IMR-90 (cell line): ENCODE data around the gene RAB40C. TPM values are rescaled to one million over a fixed set of nuclear protein-coding genes. Genes with fewer than 3 reads are reported as not detected.

Source experiments
- ATAC-seq: fragments of 200-7000 bp; cut with Tn5 transposase; 2 replicates; pipeline ENCODE4 v1.9.1; 2020; ENCODE audit warnings: low read depth, mild to moderate bottlenecking, moderate library complexity
- BruUV-seq: library from RNA; stranded (reverse); fragments of 400-500 nt; replicated peaks from 2 replicates; lab custom pipeline; 2021; lab: Mats Ljungman, UMichigan
- CTCF ChIA-PET: fragments of 300-600 bp; formaldehyde crosslinking; extraction: SDS; loops from one replicate; lab custom pipeline; 2021; ENCODE audit warnings: antibody characterized with exemption; lab: Yijun Ruan, JAX
- POLR2A ChIA-PET: fragments of 300-600 bp; sonication (Branson Sonifier 250); formaldehyde crosslinking; loops from one replicate; lab custom pipeline; 2022; ENCODE audit warnings: antibody characterized with exemption; ENCODE audit not compliant: unreplicated experiment; lab: Charles Lee
- DNase-seq: peaks from one replicate; pipeline ENCODE4 v3.0.0; 2013
- H2AFZ ChIP-seq: replicated peaks from 2 replicates; pipeline ENCODE3; 2013; ENCODE audit warnings: low read length, mild to moderate bottlenecking; ENCODE audit not compliant: poor library complexity
- H2AK5ac ChIP-seq: 2 replicates; pipeline ENCODE4 v1.6.1; 2013; ENCODE audit warnings: low read depth, low read length, inconsistent platforms
- H2AK9ac ChIP-seq: replicated peaks from 2 replicates; pipeline ENCODE3; 2013; ENCODE audit warnings: mild to moderate bottlenecking, low read depth, low read length, moderate library complexity; ENCODE audit not compliant: poor library complexity
- H2BK120ac ChIP-seq: 2 replicates; pipeline ENCODE4 v1.6.1; 2013; ENCODE audit warnings: low read depth, low read length, inconsistent platforms
- H2BK15ac ChIP-seq: 3 replicates; pipeline ENCODE4 v1.6.1; 2013; ENCODE audit warnings: low read depth, low read length, inconsistent platforms
- H2BK20ac ChIP-seq: 2 replicates; pipeline ENCODE4 v1.6.1; 2013; ENCODE audit warnings: low read depth, mild to moderate bottlenecking, inconsistent platforms, low read length, moderate library complexity
- H2BK5ac ChIP-seq: 2 replicates; pipeline ENCODE4 v1.6.1; 2013; ENCODE audit warnings: mild to moderate bottlenecking, low read depth, low read length, inconsistent platforms; ENCODE audit not compliant: poor library complexity, severe bottlenecking
- H3K14ac ChIP-seq: replicated peaks from 2 replicates; pipeline ENCODE4 v1.6.1; 2013; ENCODE audit warnings: low read depth, low read length, inconsistent platforms
- H3K18ac ChIP-seq: 2 replicates; pipeline ENCODE4 v1.6.1; 2013; ENCODE audit warnings: low read depth, low read length, control low read depth
- H3K23ac ChIP-seq: 2 replicates; pipeline ENCODE4 v1.6.1; 2013; ENCODE audit warnings: low read depth, low read length, inconsistent platforms
- H3K27ac ChIP-seq: 2 replicates; pipeline ENCODE4 v1.5.1; 2013; ENCODE audit warnings: mild to moderate bottlenecking, control low read depth, low read length; ENCODE audit not compliant: insufficient read depth
- H3K27me3 ChIP-seq: 2 replicates; pipeline ENCODE4 v1.6.1; 2013; ENCODE audit warnings: low read length; ENCODE audit not compliant: control insufficient read depth, insufficient read depth
- H3K36me3 ChIP-seq: 2 replicates; pipeline ENCODE4 v1.6.1; 2013; ENCODE audit warnings: low read length, mixed read lengths; ENCODE audit not compliant: control insufficient read depth, insufficient read depth
- H3K4ac ChIP-seq: 2 replicates; pipeline ENCODE4 v1.6.1; 2013; ENCODE audit warnings: low read depth, low read length, inconsistent platforms
- H3K4me1 ChIP-seq: 2 replicates; pipeline ENCODE4 v1.6.1; 2013; ENCODE audit warnings: low read length, mixed read lengths; ENCODE audit not compliant: control insufficient read depth, insufficient read depth
- H3K4me2 ChIP-seq: 2 replicates; pipeline ENCODE4 v1.6.1; 2013; ENCODE audit warnings: low read depth, mild to moderate bottlenecking, control low read depth, low read length, moderate library complexity
- H3K4me3 ChIP-seq: 2 replicates; pipeline ENCODE4 v1.5.1; 2013; ENCODE audit warnings: low read depth, mild to moderate bottlenecking, control low read depth, low read length, moderate library complexity; ENCODE audit not compliant: insufficient read depth
- H3K56ac ChIP-seq: 2 replicates; pipeline ENCODE4 v1.6.1; 2013; ENCODE audit warnings: low read length, inconsistent platforms; ENCODE audit not compliant: insufficient read depth; ENCODE audit errors: extremely low read depth
- H3K79me1 ChIP-seq, 2 experiments: 2 replicates each; pipeline ENCODE4 v1.6.1; 2013; ENCODE audit warnings: low read length in 2 of 2, inconsistent platforms in 1 of 2, low read depth in 1 of 2
- H3K9ac ChIP-seq: 2 replicates; pipeline ENCODE4 v1.6.1; 2013; ENCODE audit warnings: low read depth, low read length, control low read depth
- H3K9me1 ChIP-seq: 2 replicates; pipeline ENCODE4 v1.6.1; 2013; ENCODE audit warnings: low read length, inconsistent platforms; ENCODE audit not compliant: insufficient read depth
- H3K9me3 ChIP-seq: 2 replicates; pipeline ENCODE4 v1.6.1; 2013; ENCODE audit warnings: low read length; ENCODE audit not compliant: control insufficient read depth, insufficient read depth
- H4K20me1 ChIP-seq: 2 replicates; pipeline ENCODE4 v1.6.1; 2013; ENCODE audit warnings: low read length, inconsistent platforms; ENCODE audit not compliant: insufficient read depth
- H4K5ac ChIP-seq: 2 replicates; pipeline ENCODE4 v1.6.1; 2013; ENCODE audit warnings: mild to moderate bottlenecking, low read depth, low read length, control low read depth
- H4K8ac ChIP-seq, 2 experiments: 2 replicates each; pipeline ENCODE4 v1.6.1; 2013; ENCODE audit warnings: low read depth in 2 of 2, low read length in 2 of 2, control low read depth in 1 of 2, inconsistent platforms in 1 of 2
- H4K91ac ChIP-seq: 2 replicates; pipeline ENCODE4 v1.6.1; 2013; ENCODE audit warnings: low read depth, low read length, inconsistent platforms; ENCODE audit not compliant: insufficient read depth
- CHD1 ChIP-seq: IDR thresholded peaks from 2 replicates; pipeline ENCODE4 v1.6.1; 2012; ENCODE audit warnings: low read depth, low read length, improper control_type of control experiment
- MAFK ChIP-seq: IDR thresholded peaks from 2 replicates; pipeline ENCODE4 v1.6.1; 2012; ENCODE audit warnings: low read depth, low read length, improper control_type of control experiment
- MAZ ChIP-seq: IDR thresholded peaks from 2 replicates; pipeline ENCODE4 v1.6.1; 2012; ENCODE audit warnings: low read depth, mild to moderate bottlenecking, low read length, improper control_type of control experiment, moderate library complexity, borderline replicate concordance
- MXI1 ChIP-seq: IDR thresholded peaks from 2 replicates; pipeline ENCODE4 v1.6.1; 2012; ENCODE audit warnings: low read depth, mild to moderate bottlenecking, low read length, moderate library complexity, borderline replicate concordance
- WGBS, 2 experiments: methylation state at CpG; one replicate each; pipeline versions ENCODE4 v1.1.5 to v1.1.7; 2013; ENCODE audit warnings: missing lambda C conversion rate in 2 of 2; ENCODE audit not compliant: insufficient read length in 1 of 2; ENCODE audit errors: extremely low coverage in 2 of 2; 5-methylcytosine and 5-hydroxymethylcytosine counted together
- dilution Hi-C: fragments of 300-500 bp; cut with HindIII; formaldehyde crosslinking; loops from one replicate; pipeline ENCODE4 v1.14.3; 2018; ENCODE audit warnings: low sequenced_read_pairs; ENCODE audit not compliant: unreplicated experiment
- in situ Hi-C: fragments of 300-500 bp; cut with MboI; formaldehyde crosslinking; loops from 3 replicates; pipeline ENCODE4 v1.14.3; 2019; ENCODE audit warnings: low sequenced_read_pairs, inconsistent platforms, mixed read lengths
- intact Hi-C: fragments of 100-400 bp; cut with micrococcal nuclease; formaldehyde crosslinking; loops from 2 replicates; pipeline ENCODE4 v1.10.0; 2022
- polyA plus RNA-seq, 3 experiments: library from polyadenylated mRNA; depleted of rRNA; stranded (reverse); fragments of >200 nt; gene quantifications; 2 replicates each; pipeline ENCODE4 v1.2.3, GENCODE V29; 2012; ENCODE audit warnings: low replicate concordance in 1 of 3
- total RNA-seq: library from RNA; depleted of rRNA; stranded (reverse); fragments of >200 nt; gene quantifications from 2 replicates; pipeline ENCODE4 v1.2.3, GENCODE V29; 2012

Gene RAB40C
- total and polyA plus RNA-seq, 2 of the 4 experiments (the other 2 are of a cell fraction), result 6.8 to 13.7 TPM

- dilution Hi-C loops, result no loop called here
- peak overlapping the region; percentile 69 for H3K27ac ChIP-seq
- H2BK20ac ChIP-seq, result no peak overlapping the region
- H3K4me3 ChIP-seq, result peak overlapping the region; percentile 68
- H4K91ac ChIP-seq, result peak overlapping the region; percentile 71; the same call in 1 of the 2 replicates
- H2AFZ ChIP-seq, result peak overlapping the region; percentile 97
- H4K8ac ChIP-seq, result peak overlapping the region in 1 of 2 experiments; percentile 66; a peak in 2 of 4 replicates
- H2BK5ac ChIP-seq, result peak overlapping the region; percentile 56
- H3K4me2 ChIP-seq, result peak overlapping the region; percentile 93
- no peak overlapping the region for H3K18ac ChIP-seq
- TF ChIP-seq MXI1 (no peak), MAFK (no peak), MAZ (peak; percentile 21; the same call in 1 of the 2 replicates), CHD1 (no peak)
- peaks cover 41% of the 10 kb centered on the region for H3K36me3 ChIP-seq
- in situ Hi-C loops, result no loop called here
- peaks cover 13% of the 10 kb centered on the region for H4K20me1 ChIP-seq
- ChIA-PET CTCF (no interaction called here), POLR2A (no interaction called here)
- H3K27me3 ChIP-seq, result no peaks in the 10 kb centered on the region
- no peak overlapping the region for H4K5ac ChIP-seq
- 14% methylated on average over 28 of the region's 50 CpGs; no CpG with 5 or more reads in 1 of the 2 experiments for WGBS, 2 experiments
- BruUV-seq, result no TSS peak
- H2BK120ac ChIP-seq, result no peak overlapping the region
- peak overlapping the region; percentile 38; the same call in 1 of the 2 replicates for H3K23ac ChIP-seq
- H2AK5ac ChIP-seq, result peak overlapping the region; percentile 81
- intact Hi-C loops, result no loop called here
- H3K9me3 ChIP-seq, result no peaks in the 10 kb centered on the region
- H3K9me1 ChIP-seq, result peaks cover 6% of the 10 kb centered on the region
- ATAC-seq (peak; percentile 19), DNase-seq (no peak)
- H3K14ac ChIP-seq, result peak overlapping the region; percentile 71; the same call in 1 of the 2 replicates
- H2BK15ac ChIP-seq, result no peak overlapping the region
- no peak overlapping the region for H3K56ac ChIP-seq
- H3K4me1 ChIP-seq, result peaks cover 6% of the 10 kb centered on the region
- peak overlapping the region; percentile 76 for H3K9ac ChIP-seq
- H3K79me1 ChIP-seq, result peaks cover 0 to 28% of the 10 kb centered on the region in 2 experiments; a peak in 1 of 4 replicates
- H3K4ac ChIP-seq, result peak overlapping the region; percentile 87
- H2AK9ac ChIP-seq, result peak overlapping the region; percentile 100
These were observed 78.8 kb downstream of the RAB40C start for GRCh38 chr16:668519-669171.
